EH (cell line): Measurements from ENCODE around the gene APELA.
"Not testable (repeated sequence)": the region's sequence is repeated elsewhere in the genome, so short reads cannot be mapped to it uniquely, and the experiment has no call there.

ENCODE experiments used
- DNase-seq: peaks from one replicate; pipeline ENCODE4 v3.0.0-alpha.2; 2015; ENCODE audit warnings: low read depth

Gene APELA, protein sequence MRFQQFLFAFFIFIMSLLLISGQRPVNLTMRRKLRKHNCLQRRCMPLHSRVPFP

DNA sequence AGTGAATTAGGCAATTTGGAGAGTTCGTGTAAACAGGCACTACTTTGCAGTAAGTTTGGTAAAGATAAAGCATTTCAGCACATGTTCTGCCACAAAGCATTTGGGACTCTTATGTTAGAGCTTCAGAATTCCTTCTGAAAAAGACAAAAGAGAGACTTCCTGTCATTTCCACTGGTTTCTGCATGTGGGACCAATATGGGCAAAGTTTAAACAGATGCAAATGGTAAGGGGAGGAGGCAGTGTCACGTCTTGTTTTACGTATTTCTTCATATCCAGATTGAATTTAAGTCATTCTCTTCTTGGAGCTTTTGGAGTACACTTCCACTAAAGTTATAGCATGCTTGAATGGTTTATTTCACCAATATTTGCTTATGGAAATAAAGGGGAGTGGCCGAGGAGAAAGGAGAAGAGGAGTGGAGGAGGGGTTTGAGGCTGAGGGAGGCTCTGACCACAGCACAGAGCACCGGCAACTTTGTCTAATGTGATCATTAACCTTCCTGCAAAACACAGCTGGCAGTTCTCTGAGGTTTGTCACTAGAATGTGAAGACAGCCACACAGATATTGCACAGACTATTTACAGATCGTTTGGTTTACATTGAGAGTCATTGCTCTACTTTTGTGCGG lies at the start of gene APELA:
TSS of gene APELA (plus strand) at position 479 of the 625 bp plus-strand sequence. CDS start 154 bp downstream, outside the sequence.
- DNase-seq: no peak

DNA sequence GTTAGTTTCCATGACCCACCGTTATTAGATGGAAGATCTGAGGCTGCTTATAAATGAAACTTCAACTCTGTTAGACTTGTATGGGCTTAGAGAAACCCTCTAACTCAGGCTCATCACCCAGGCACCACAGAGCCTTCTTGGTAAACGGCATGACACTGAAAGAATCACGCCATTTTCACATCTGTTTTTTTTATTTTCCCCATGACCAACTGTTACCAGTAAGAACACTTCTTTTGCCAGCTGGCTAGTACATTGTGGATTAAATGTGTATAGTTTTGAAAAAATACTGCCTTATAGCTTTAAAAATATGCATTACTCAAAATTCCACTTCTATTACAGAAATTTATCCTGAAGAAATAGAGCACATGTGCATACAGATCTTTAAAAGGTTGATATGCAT lies 48.0 kb upstream of the APELA start:
- no peak for DNase-seq

DNA sequence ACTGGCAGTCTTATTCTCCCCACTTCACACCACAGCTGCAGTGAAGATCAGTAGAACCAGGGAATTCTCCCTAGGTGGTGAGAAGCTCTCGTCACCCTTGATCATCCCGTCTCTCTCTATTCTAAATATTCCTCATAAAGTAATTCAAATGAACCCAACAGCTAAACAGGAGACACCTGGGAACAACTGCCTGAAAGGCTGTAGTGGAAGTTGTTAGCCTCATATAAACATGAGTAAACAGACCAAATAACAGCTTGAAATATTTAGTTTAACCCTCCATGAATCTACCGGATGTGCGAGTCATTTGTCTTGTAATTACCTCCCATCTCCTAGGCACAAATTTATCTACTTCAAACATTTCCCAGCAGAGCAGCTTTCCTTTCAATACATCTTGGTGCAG lies 30.4 kb upstream of the APELA start:
- no peak for DNase-seq

DNA sequence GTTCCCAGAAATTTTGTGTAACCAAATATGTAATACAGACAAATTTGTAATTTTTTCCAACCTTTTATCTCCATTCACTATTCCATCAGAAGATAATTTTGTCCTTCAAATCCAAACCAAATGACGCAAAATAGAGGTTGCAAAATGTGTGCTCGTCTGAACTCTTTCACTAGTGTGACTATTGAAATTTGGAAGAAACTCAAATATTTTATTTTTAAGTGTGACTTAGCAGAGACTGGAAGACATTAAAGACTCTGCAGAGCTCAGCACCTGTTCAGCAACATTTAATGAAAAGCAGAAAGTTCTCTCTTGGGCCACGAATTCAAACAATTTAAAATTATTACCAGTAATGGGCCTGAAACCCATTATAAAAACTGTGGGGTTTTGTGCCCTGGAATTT lies 30.0 kb upstream of the APELA start:
- DNase-seq: no peak

DNA sequence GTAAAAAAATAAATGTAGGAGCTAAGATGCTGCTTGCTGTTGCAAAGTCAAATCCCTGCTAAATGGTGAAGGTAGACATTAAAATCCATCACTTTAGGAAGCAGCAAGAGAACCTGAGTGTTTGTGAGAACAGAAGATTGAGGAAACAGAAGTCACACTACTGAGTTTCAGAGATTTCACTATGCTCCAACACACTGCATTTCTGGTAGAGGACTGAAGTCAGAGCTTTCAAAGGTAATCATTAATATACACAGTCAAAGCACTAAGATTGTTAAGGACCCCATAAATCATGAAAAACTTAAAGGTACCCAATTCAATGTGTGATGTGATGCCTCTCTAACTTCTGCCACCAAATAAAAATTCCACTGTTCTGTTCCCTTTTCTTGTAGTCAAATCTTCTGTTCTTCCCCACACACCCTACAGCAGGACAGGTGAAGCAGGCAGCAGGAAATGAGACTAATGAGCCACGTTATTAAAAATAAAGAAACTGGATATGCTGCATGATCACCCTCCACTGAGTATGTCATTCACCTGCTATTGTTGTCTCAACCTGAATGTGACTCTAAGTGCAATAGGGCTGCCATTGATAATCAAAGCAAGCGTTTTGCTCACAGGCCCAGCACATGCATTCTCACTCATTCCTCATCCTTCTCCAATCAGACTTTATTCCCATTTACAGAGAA lies 28.9 kb upstream of the APELA start:
- DNase-seq: no peak

DNA sequence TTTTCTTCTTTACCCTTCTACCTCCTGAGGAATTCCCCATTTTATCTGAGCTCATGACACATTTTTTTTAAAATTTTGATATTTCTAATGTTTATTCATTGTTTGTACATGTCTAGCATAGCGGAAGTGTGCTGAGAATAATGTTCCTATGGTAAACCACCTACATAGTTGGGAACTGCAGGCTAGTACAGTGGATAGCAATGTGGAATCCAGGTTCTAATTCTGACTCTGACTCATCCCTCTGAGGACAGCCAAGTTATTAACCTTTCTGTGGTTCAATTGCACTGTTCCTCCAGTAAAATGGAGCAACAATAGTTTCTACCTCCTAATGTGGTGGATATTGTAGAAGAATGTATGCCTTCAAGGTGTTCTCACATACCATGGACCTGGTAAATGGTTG lies 20.6 kb upstream of the APELA start:
- no peak for DNase-seq

DNA sequence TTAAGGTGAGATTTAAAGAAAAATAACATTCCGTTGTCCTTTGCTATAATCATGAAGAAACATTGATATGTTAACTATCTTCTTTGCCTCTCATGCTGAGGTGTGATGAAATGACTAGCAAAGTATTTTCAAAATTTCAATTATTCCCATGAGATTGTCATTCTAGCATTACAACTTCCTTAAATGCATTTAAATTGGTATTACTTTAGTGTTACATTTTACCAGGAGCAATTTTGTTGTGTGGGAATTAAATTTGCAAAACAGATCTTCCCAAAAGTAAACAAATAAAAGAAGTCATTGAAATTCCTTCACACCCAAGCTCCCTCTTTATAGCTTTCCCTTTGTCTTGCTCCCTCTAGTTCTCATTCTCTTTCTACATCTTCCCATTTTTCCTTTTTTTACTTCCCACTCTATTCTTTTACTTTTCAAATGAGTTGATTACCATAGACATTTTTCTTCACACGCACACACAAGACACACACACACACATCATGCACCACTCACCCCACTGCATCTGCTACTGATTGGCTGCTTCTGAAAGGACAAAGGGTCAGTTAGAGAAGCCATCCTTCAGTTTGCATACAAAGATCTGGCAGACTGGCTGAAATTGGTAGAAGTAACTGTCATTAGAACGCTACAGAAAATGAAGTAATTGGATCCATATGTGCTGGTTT lies 10.0 kb upstream of the APELA start:
- no peak for DNase-seq

DNA sequence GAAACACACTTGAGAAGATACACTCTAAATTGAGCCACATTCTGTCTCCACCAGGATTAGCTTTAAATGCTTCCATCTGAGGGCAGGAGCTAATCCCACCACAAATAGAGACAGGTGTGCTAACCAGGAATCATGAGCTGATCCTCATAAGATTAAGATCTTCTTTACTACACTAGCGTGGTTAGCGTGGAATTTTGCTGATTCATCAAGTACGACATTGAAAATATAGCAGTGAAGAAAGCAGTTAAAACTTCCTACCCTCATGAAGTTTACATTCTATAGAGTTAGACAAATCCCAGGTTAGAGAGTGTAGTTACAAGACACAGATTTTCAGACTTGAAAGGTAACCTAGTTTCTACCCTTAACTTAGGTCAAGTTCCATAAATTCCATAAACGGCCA lies 5.3 kb upstream of the APELA start:
- no peak for DNase-seq

DNA sequence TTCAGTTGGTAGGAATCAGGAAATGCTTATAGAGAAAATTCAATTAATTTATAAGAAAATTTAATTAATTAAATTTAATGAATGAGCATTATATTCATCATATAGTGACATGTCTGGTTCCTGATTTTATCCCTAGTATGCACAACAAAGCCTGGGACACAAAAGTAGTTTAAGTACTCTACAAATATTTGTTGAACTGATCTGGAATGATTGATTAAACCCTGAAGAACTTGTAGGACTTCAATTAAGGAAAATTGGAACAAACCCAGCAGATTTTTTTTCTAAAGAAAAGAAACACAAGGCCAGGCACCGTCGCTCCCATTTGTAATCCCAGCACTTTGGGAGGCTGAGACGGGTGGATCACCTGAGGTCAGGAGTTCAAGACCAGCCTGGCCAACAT lies 4.5 kb upstream of the APELA start:
- no peak for DNase-seq

DNA sequence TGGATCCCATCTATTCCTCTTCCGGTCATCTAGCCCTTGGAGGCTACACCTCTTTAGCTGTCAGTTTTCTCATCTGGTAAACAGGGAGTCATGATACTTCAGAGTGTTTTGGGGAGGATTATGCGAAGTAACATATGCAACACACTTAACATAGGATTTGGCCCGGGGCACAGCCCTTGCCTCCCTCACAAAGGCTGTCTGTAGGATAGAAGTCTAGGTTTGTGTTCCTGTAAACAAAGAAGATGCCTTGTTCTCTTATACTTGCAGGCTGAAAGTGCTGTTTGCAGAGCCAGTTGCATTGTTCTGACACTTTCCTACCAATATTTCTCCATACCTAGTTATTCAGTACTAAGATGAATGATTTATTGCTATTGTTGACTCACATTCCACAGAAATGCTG lies 2.2 kb upstream of the APELA start:
- no peak for DNase-seq

DNA sequence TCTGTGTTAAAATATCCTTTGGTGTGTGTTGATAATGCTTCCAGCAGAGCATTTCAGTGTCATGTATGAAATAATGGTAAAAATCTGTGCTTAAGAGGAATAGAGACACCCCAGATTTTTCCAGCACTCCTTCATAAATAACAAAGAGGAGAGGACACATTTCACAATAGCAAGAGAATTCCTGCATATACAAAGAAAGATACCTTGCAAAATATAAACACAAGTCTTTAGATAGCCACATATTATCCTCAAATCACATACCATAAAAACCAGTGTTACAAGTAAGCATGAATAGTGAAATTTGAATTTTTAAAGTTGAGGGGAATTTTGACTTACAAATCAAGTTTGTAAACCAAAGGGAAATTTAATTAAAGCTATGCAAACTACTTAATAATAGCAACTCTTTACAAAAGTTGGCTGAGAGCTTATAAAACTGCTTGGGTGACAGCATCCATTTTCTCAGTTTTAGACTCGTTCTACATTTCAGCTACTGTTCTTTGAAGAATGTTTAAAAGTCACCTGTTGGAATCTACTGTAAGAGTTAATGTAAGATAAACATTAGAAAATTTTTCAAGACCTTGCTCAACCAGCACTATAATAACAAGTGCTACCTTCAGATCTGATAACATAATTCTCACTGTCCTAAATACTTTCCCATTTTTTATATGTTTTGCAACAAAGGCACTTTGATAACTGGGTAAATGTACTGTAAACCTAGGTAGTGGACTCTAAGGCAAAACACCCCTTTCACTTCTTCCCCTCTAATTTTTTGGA lies 3.7 kb downstream of the APELA start:
- DNase-seq: no peak

DNA sequence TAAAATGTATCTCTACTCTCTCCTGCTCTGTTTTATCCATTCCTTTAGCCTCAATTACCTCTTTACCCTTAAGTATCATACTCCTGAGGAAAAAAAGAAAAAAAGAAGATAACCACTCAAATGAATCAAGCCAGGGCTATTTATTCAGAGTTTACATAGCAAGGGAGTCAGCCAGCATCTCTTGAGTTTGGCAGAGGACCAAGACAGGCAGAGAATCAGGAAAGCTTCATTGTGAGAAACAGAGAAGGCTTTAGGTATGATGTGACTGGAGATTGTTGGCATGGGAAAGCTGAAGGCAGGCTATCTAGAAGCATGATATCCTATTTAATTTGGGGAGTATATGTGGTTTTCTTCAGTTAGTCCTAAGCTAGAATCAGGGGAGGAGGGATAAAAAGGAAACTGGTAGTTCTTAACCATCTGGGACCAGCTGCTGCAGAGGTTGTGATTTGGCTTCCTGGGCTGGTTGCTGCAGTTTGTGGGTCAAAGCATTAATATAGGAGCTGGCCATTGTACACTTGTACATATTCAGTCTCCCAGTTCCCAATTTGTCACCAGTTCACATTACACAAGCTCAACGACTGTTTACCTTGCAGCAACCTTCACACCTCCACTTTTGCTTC lies 11.2 kb downstream of the APELA start:
- DNase-seq: no peak

DNA sequence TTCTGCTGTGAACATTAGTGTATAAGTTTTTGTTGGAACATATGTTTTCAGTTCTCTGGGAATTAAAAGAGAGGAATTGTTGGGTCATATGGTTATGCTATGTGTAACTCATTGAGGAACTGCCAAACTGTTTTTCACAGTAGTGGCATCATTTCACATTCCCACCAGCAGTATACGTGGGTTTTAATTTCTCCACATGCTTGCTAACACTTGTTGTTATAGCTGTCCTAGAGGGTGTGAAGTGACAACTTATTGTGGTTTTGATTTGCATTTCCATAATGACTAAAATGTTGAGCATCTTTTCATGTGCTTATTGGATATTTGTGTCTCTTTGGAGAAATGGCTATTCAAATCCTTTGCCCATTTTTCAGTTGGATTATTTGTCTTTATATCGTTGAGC lies 13.7 kb downstream of the APELA start:
- no peak for DNase-seq

DNA sequence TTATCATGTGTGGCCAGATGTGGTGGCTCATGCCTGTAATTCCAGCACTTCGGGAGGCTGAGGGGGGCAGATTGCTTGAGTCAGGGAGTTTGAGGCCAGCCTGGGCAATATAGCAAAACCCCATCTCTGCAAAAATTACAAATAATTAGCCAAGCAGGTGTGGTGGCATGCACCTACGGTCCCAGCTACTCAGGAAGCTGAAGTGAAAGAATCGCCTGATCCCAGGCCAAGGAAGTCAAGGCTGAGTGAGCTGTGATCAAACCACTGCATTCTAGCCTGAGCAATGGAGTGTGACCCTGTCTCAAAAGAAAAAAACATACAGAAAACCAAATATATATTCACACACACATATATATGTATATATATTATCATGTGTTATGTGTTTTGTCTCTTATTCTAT lies 15.0 kb downstream of the APELA start:
- DNase-seq: no peak

DNA sequence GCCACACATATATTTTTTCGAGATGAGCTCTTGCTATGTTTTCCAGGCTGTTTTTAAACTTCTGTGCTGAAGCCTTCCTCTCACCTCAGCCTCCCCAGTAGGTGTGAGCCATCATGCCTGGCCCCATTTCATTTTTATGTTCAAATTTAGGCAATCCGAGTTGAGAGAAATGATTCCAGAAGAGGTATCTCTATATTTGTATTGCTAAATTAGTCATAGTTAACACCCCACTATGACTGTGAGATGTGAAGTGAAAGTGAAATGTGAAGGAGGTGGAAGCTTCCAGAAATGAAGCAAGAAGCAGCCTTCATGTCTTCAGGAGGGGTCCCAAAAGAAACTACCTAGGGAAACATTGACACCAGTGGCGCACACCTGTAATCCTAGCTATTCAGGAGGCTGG lies 17.7 kb downstream of the APELA start:
- no peak for DNase-seq

DNA sequence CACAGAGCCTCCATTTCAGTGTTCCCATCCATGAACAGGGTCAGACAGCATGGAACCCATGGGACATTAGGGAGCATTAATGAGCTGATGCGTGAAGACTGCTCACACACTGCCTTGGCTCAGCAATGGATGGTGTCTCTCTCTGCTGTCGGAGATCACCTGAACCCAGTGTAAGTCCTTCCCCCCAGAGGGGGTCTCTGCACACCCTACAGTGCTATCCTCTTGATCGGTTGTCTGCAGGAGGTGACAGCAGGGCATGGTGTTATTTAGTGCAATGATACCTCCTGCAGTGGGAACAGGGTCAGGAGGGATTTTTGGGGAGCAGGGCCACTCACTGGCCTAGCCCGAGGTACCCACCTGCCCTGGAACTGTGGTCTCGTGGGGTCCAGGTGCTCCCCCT lies 25.6 kb downstream of the APELA start:
- DNase-seq: no peak

DNA sequence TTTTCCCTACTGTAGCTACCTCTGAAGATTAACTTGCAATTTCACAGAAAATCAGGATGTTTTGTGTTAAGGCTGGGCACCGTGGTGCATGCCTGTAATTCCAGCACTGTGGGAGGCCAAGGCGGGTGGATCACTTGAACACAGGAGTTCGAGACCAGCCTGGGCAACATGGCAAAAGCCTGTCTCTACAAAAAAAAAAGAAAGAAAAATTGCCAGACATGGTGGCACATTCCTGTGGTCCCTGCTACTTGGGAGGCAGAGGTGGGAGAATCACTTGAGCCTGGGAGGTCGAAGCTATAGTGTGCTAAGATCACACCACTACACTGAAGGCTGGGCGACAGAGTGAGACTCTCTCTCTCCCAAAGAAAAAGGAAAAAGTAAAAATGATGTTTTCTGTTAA lies 27.4 kb downstream of the APELA start:
- DNase-seq: no peak

DNA sequence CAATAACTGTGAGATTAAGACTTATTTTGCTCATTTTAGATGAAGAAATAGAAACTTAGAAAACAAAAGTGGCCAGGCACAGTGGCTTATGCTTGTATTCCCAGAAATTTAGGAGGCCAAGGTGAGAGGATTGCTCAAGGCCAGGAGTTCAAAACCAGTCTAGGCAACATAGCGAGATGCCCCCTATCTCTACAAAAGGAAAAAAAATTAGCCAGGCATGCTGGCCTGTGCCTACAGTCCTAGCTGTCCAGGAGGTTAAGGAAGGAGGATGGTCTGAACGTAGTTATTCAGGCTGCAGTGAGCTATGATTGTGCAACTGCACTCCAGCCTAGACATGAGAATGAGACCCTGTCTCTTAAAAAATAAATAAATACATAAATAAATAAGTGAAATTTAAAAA lies 28.0 kb downstream of the APELA start:
- no peak for DNase-seq

DNA sequence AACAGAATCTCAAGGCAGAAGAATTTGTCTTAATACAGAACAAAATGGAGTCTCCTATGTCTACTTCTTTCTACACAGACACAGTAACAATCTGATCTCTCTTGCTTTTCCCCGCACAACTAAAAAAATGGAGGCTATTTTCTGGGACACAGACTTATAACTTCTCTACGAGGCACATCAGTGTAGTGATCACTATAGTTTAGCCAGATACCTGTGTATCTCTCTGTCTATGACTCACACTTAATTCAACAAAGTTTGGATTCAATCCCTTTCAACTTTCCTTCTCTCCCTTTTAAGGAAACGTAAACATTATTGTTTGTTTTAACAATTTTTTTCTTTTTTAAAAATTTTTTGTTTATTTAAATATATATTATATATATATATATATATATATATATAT lies 29.4 kb downstream of the APELA start:
- DNase-seq: no peak

DNA sequence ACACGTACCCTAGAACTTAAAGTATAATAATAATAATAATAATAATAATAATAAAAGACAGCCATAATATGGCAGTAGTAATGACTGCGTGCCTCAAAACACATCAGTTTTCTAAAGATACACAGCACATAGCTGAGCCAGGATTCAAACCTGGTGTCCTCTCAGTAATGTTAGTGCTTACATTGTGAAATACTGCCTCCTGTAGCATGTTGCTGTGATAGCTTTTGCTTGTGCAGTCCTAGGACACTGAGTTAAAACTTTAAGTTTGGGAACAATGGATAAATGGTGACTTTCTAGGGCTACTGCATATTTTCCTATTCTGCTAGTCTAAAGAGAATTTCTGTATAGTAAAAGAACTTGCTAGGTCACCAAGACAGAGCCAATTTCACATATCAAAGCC lies 36.5 kb downstream of the APELA start:
- DNase-seq: not testable (repeated sequence)

DNA sequence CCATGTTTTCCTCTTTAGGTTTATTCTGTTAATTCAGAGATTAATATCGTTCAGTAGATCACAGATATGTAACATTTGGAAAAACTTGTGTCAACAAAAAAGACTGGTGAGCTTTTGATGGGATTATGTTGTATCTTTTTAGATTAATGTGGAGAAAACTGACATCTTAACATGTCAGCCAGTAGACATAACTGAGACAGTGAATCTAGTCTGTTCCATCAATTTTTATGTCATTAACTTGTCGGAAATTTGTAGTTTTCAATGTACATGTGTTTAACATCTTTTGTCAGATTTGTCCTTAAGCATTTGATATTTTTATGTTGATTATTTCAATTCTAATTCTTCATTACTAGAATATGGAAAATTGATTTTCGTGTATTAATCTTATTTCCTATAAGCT lies 42.0 kb downstream of the APELA start:
- no peak for DNase-seq

DNA sequence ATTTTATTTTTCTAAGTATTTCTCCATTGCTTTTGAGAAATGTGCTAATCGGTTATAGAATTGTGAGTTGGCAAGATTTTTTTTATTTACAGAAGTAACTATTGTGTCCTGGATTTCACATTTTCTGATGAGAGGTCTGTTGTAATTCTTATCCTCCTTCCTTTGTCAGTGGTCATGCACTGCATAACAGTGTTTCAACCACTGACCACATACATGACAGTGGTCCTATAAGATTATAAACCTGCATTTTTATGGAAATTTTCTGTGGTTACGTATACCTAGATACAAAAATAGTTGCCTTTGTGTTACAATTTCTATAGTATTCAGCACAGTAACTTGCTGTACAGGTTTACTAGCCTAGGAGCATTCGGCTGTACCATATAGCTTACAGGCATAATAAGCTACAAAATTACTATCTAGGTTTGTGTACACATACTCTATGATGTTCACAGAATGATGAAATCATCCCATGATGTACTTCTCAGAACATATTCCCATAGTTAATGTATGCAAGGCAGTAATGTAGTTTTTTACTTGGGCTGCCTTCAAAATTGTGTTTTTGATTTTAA lies 47.8 kb downstream of the APELA start:
- DNase-seq: no peak
